Kidney epithelial cell (primary cell): Measurements from ENCODE around the gene SPTBN1. TPM values are rescaled to one million over a fixed set of nuclear protein-coding genes. Genes with fewer than 3 reads are reported as not detected.

Experiments used
- DNase-seq: peaks from one replicate; pipeline ENCODE4 v3.0.0-alpha.2; 2010; ENCODE audit warnings: low read depth
- H3K27me3 ChIP-seq: 2 replicates; pipeline ENCODE4 v1.6.0; 2011; ENCODE audit warnings: low read length; ENCODE audit not compliant: control insufficient read depth, insufficient read depth
- H3K36me3 ChIP-seq: 2 replicates; pipeline ENCODE4 v1.5.1; 2011; ENCODE audit warnings: low read length; ENCODE audit not compliant: control insufficient read depth, insufficient read depth
- H3K4me3 ChIP-seq: 2 replicates; pipeline ENCODE4 v1.5.1; 2011; ENCODE audit warnings: low read depth, mild to moderate bottlenecking, control low read depth, low read length
- CTCF ChIP-seq: IDR thresholded peaks from 2 replicates; pipeline ENCODE4 v1.5.1; 2011; ENCODE audit warnings: mild to moderate bottlenecking, moderate library complexity, low read length, control low read depth, inconsistent platforms; ENCODE audit not compliant: insufficient read depth, poor library complexity, severe bottlenecking
- total RNA-seq: library from RNA; depleted of rRNA; stranded (reverse); fragments of >200 nt; gene quantifications from 2 replicates; pipeline ENCODE4 v1.2.3, GENCODE V29; 2015

The SPTBN1 gene
- 492 and 514 TPM in 2 replicates for total RNA-seq

- no peak for TF ChIP-seq CTCF
- Histone ChIP-seq H3K36me3 (no peaks in the 10 kb centered on the region), H3K4me3 (peak within 1 kb of the TSS; percentile 81), H3K27me3 (no peaks in the 10 kb centered on the region)
- DNase-seq, result no peak
Measured at GRCh38 chr2:54455563-54456361, at the start of gene SPTBN1. SPTBN1 (plus strand) TSS chr2:54456327; CDS start chr2:54526419, 70,092 bp downstream.

GRCh38 chr2:54407693-54408092 lies 48.4 kb upstream of the SPTBN1 start:
- H3K4me3 ChIP-seq, result no peak overlapping the region
- H3K36me3 ChIP-seq, result no peaks in the 10 kb centered on the region
- no peaks in the 10 kb centered on the region for H3K27me3 ChIP-seq
- no peak for TF ChIP-seq CTCF
- DNase-seq, result no peak

- Histone ChIP-seq H3K4me3 (no peak overlapping the region), H3K36me3 (no peaks in the 10 kb centered on the region), H3K27me3 (no peaks in the 10 kb centered on the region)
- no peak for TF ChIP-seq CTCF
- no peak for DNase-seq
Measured at GRCh38 chr2:54408288-54408687, 47.8 kb upstream of the SPTBN1 start.

- Histone ChIP-seq H3K4me3 (no peak overlapping the region), H3K27me3 (no peaks in the 10 kb centered on the region), H3K36me3 (no peaks in the 10 kb centered on the region)
- DNase-seq, result no peak
- no peak for TF ChIP-seq CTCF
Measured at GRCh38 chr2:54409752-54410151, 46.4 kb upstream of the SPTBN1 start.

- TF ChIP-seq CTCF, result no peak
- DNase-seq, result no peak
- Histone ChIP-seq H3K4me3 (no peak overlapping the region), H3K36me3 (no peaks in the 10 kb centered on the region), H3K27me3 (no peaks in the 10 kb centered on the region)
Measured at GRCh38 chr2:54411801-54412354, 44.2 kb upstream of the SPTBN1 start.
